AG09309 (cell line): Measurements from ENCODE around the gene FMNL2.

Source experiments
- DNase-seq: peaks from one replicate; pipeline ENCODE4 v3.0.0-alpha.2; 2010; ENCODE audit warnings: low read depth
- H3K4me3 ChIP-seq: 2 replicates; pipeline ENCODE4 v1.5.1; 2011; ENCODE audit warnings: mild to moderate bottlenecking, low read depth, low read length, moderate library complexity; ENCODE audit not compliant: control insufficient read depth
- TF ChIP-seq, protein P1 (sequence below): IDR thresholded peaks from 2 replicates; pipeline ENCODE4 v1.5.1; 2011; ENCODE audit warnings: mild to moderate bottlenecking, low read depth, low read length, inconsistent platforms; ENCODE audit not compliant: insufficient read depth, control insufficient read depth; ENCODE audit errors: missing control alignments

Gene FMNL2

DNA sequence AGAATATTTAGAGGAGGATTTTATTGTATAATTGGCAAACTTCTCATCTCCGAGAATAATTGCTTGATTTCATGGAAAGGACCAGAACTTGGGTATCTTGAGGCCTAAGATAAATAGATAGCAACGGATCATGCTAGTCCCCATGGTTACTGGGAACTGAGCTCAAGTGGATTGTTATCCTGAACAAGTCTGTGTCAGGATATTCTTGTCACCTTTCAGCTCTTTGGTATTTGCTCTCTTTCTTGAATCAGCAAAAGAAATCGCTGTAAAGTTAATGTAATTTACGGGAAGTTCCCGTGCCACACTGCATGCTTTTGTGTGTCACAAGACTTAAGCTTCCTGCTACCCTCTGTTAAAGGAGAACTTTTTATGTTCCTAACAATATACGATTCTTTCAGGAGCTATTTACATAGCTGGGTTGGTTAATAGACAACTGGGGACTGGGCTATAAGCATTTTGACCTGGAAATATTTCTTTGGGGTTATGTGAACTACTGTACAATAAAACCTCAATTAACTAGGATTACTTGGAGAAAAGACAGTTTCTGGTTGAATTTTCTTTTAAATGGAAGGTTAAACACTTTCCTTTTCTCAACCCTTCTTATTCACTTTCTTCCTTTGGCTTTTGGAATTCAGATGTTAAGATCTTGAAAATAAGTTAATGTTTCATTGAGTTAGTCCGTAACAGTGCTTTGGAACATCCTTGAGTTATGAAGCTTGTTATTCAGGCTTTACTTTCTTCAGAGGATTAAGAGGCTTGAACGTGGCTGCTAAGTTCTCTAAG lies 151.2 kb downstream of the FMNL2 start:
- no peak for DNase-seq
- no peak overlapping the region for H3K4me3 ChIP-seq
- TF ChIP-seq, protein P1, sequence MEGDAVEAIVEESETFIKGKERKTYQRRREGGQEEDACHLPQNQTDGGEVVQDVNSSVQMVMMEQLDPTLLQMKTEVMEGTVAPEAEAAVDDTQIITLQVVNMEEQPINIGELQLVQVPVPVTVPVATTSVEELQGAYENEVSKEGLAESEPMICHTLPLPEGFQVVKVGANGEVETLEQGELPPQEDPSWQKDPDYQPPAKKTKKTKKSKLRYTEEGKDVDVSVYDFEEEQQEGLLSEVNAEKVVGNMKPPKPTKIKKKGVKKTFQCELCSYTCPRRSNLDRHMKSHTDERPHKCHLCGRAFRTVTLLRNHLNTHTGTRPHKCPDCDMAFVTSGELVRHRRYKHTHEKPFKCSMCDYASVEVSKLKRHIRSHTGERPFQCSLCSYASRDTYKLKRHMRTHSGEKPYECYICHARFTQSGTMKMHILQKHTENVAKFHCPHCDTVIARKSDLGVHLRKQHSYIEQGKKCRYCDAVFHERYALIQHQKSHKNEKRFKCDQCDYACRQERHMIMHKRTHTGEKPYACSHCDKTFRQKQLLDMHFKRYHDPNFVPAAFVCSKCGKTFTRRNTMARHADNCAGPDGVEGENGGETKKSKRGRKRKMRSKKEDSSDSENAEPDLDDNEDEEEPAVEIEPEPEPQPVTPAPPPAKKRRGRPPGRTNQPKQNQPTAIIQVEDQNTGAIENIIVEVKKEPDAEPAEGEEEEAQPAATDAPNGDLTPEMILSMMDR: no peak

DNA sequence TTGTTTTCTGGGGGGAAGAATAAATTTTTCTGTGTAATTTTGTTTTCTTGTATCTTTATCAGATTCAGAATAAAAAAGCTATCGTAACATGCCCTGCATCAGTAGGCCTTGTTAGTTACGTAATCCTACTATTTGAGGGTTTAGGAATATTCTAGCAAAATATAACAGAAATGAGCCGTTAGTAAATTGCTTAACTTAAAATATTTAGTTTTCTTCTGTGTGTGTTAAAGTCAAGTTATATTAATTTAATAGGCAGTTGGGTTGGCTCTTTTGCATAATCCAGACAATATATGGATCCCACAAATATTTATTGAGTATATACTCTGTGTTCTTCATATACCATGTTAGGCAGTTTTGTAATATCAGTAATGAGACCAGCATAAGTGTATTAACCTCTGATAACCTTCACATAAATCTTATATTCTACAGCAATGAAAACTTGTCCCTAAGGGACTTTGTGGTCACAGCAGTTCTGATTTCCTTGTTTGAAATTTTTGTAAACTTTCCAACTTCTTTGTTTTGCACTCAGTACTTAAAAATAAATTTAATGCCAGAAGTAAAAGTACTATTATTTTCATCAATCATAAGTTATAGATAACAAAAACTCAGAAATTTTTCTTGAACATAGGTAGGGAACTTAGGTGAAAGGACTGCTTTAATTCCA lies 151.9 kb downstream of the FMNL2 start:
- TF ChIP-seq, protein P1: no peak
- H3K4me3 ChIP-seq: no peak overlapping the region
- DNase-seq: no peak

DNA sequence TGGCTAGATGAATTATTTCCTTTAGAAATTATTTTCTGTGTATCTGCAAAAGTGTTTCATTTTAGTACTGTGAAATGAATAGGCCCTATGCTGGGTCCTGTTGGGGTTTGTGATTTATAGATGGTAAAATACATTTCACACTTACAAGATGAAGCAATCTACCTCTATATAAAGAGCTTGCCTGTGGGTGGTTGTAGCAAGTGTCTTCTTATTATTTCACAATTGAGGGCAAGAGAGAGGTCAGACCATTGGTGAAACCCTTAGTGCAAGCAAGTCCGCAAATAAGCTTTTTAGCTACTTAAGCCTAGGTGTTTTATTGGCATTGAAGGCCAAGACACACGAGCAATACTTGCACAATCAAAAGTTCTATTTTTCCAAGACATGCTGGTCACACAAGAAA lies 153.1 kb downstream of the FMNL2 start:
- no peak for DNase-seq
- TF ChIP-seq, protein P1: no peak

DNA sequence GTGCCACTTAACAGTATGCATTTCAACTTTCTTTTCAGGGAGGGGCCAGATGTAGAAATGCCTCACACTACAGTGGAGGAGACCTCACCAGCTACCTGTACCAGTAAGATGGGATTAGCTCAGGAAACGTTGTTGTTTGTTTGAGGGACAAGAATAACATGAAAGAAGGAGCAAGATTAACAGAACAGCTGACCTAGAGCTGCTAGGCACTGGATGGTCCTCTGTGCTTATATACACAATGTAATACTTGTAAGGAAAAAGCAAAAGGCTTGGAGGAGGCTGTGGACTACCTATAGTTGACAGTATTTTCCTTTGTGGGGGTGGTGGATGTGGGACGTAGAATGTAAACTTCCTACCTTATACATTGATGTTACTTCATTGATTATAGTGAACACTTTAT lies 154.4 kb downstream of the FMNL2 start:
- no peak for DNase-seq
- no peak overlapping the region for H3K4me3 ChIP-seq
- TF ChIP-seq, protein P1: no peak

More for the DNA sequence above, 153.1 kb downstream of the FMNL2 start:
- no peak overlapping the region for H3K4me3 ChIP-seq

DNA sequence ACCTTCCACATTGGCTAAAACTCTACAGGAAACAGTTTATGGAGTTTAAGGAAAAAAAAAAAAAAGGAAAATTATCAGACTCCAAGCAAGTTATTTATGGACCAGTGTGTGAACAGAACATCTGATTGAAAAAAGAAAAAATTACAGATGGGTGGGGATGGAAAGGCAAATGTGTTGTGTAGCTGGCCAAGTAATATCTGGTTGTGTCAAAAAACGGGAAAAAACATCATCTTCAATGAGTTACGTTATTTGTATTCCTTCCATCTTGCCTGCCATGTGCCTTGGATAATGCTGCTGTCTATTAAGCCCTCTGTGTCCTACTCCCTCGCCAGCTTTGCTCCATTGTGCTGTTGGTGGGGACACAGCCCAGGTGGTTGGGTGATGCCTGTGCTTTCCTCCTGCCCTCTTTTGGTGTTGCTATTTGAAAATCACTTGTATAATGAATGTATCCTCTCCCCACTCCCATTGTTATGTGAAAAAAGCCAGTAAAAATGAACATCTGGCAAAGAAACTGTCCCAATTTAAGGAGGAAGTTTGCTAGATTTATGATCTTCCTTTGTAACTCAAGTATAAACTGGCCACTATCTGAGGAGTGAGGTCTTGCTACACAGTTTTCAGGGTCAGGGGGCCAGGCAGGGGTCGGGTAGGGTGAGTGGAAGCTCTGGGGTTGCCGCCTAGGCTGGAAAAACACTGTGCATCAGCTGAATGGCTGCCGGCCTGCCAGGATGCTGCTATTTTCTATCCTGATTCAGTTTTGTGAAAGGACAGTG lies 155.9 kb downstream of the FMNL2 start:
- TF ChIP-seq, protein P1: no peak
- no peak for DNase-seq

DNA sequence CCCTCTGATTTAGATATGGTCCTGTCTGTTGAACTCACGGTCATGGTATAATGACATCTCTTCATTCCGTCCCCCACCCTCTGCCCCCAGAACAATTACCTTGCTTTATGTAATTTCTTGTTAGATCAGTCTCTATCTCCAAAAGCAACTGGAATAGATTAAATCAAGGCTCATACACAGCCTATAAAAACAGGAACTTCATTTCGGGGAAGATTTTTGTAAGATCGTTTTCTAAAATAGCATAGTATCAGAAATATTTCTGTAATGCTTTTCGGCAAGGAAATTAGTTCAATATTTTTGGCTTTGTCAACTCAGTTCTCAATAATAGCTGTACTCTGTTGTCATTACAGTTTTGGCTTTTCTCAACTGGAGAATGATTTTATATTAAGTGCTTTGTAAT lies 157.2 kb downstream of the FMNL2 start:
- no peak overlapping the region for H3K4me3 ChIP-seq
- DNase-seq: no peak
- TF ChIP-seq, protein P1: no peak

More for the DNA sequence above, 155.9 kb downstream of the FMNL2 start:
- H3K4me3 ChIP-seq: no peak overlapping the region
